Islet precursor cell (in vitro differentiated cells): ENCODE data around the gene LYG2.
"Not testable (repeated sequence)": the region's sequence is repeated elsewhere in the genome, so short reads cannot be mapped to it uniquely, and the experiment has no call there.

ENCODE experiments used
- DNase-seq: peaks from one replicate; pipeline ENCODE4 v3.0.0-alpha.2; 2018

LYG2 gene

DNA sequence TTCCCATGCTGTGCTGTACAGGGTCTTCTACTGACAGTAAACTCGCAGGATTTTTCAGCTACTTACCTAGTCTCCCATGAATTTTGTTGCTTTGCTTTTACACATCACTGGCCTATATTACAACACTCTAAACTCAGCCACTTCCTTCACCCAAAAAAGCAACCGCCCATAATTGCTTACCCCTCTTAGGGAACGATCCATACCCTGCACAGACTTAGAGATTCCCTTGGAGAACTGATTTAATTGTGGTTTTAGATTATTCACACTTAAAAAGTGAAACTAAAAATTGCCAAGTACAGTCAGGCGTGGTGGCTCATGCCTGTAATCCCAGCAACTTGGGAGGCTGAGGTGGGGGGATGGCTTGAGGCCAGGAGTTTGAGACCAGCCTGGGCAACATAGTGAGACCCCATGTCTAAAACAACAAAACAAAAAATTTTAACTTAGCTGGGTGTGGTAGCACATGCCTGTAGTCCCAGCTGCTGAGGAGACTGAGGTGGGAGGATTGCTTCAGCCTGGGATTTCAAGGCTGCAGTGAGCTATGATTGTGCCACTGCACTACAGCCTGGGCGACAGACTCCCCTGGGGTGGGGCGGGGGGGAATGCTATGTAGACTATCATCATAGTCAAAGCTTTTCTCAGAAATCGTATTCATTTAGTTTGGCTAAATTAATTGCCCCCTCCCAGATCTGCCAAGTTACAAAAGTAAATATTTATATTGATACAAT is 55.2 kb downstream of the LYG2 start:
- no peak for DNase-seq

- DNase-seq: peak; percentile 83
Measured at GRCh38 chr2:99198103-99198841, 57.2 kb downstream of the LYG2 start.

DNA sequence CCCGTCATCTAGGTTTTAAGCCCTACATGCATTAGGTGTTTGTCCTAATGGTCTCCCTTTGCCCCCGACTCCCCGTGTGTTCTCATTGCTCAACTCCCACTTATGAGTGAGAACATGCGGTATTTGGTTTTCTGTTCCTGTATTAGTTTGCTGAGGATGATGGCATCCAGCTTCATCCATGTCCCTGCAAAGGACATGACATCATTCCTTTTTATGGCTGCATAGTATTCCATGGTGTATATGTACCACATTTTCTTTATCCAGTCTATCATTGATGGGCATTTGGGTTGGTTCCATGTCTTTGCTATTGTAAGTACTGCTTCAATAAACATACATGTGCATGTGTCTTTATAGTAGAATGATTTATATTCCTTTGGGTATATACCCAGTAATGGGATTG is 63.1 kb downstream of the LYG2 start:
- DNase-seq: not testable (repeated sequence)
